NCI-H524 (cell line): Measurements from ENCODE around the gene MMP24.
A peak's percentile ranks its signal among the peaks of the same experiment; 100 is the strongest.

Source experiments
- DNase-seq, 2 experiments: peaks; one replicate each; lab custom pipeline; 2025; lab: John Stamatoyannopoulos, UW

Gene MMP24

DNA sequence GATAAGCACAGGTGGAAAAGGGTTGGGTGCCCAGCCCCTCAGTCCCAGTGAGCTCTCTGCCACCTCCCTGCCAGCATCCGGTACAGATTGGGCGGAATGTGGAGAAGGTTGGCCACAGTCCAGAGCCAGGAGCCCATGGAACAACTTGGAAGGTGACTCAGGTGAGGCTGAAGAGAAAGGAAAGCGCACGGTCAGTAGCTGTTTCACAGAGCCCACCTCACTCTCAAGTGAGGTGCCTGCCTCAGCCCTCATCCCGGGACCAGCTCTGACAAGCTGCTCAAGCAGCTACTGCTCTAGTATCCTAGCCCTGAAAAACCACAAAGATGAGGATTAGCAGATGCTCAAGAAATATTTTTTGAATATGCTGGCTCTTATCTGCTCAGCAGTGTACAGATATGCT lies 52.5 kb downstream of the MMP24 start:
- DNase-seq: no peak

DNA sequence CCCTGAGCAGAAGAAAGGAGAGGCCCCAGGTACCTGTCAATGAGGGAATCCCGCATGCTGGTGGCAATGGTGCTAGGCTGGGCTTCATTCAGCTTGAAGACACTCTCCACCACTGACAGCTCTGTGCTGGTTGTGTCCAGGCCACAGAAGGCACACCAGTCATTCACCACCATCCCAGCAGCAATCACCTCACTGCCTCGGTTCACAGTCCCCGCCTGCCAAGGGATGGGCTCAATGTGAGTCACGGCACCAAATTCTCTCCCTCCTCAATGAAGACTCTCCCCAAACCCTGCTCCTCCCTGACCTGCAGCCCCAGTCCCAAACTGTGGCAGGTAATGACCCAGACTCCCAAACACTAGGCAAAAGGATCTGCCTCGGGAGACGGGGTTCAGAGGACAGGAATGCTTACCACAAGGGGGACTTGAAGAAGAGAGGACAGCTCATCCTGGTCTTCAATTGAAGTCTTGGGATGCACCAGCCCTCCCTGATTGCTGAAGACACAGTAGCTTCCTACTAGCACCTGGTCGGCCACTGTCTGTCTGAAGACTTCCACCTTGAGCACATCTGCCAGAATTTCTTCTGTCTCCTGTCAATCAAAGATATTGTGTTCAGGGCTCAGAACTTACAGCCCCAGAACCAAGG lies 53.2 kb downstream of the MMP24 start:
- no peak for DNase-seq

DNA sequence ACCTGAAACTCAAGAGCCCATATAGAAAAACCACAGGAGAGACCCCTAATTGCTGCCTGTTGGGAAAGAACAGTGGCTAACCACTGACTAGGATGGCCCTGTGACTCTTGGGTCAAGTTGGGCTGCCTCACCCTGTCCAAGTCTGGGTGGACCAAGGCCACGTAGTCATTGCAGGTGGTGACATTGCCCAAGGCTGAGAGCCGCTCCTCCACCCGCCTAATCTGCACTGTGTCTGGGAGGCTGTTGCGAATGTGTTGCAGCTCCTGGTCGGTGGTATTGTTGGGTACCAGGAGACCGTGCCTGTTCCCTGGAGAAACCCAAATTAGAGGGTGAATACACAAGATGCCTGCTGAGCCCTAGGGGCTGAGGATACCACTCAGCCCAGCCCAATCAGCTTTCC lies 54.0 kb downstream of the MMP24 start:
- DNase-seq: no peak

DNA sequence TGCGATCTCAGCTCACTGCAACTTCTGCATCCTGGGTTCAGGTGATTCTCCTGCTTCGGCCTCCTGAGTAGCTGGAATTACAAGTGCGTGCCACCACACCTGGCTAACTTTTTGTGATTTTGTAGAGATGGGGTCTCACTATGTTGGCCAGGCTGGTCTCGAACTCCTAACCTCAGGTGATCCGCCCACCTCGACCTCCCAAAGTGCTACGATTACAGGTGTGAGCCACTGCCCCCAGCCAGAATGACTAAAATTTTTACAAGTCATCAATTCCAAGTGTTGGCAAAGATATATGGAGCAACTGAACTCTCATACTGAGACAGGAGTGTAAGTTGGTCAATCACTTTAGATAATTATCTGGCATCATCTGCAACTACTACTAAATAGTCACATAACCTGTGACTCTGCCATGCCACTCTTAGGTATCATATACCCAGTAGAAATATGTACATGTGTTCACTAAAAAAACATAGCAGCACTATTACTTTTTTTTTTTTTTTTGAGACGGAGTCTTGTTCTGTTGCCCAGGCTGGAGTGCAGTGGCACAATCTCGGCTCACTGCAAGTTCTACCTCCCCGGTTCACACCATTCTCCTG lies 55.1 kb downstream of the MMP24 start:
- no peak for DNase-seq

DNA sequence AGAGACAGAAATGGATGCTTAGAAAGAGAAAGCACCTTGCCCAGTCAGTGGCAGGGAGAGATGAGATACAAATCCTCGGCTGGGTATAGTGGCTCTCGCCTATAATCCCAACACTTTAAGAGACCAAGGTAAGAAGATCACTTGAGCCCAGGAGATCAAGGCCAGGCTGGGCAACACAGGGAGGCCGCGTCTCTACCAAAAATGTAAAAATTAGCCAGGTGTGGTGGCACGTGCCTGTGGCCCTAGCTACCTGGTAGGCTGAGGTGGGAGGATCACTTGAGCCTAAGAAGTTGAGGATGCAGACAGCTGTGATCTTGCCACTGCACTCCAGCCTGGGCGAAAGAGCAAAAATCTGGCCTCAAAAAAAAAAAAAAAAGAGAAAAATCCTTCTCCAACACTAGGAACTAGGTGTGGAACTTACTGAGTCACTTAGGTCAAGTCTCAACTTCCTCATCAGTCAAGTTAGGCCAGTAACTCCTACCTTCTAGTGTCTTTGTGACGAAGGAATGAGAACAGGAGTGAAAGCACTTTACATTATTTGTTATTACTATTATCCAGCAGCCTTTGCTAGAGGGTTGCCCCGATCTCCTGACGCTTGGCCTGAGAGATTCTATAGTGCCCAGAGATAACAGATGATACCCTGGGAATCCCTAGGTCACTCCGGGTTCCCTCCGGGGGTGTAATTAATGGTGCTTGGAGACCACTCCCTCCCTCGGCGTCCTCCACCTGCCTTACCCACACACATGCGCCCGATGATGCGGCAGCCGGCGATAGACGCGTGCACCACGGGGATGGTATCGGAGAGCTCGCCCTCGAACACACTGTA lies 57.2 kb downstream of the MMP24 start:
- no peak for DNase-seq

DNA sequence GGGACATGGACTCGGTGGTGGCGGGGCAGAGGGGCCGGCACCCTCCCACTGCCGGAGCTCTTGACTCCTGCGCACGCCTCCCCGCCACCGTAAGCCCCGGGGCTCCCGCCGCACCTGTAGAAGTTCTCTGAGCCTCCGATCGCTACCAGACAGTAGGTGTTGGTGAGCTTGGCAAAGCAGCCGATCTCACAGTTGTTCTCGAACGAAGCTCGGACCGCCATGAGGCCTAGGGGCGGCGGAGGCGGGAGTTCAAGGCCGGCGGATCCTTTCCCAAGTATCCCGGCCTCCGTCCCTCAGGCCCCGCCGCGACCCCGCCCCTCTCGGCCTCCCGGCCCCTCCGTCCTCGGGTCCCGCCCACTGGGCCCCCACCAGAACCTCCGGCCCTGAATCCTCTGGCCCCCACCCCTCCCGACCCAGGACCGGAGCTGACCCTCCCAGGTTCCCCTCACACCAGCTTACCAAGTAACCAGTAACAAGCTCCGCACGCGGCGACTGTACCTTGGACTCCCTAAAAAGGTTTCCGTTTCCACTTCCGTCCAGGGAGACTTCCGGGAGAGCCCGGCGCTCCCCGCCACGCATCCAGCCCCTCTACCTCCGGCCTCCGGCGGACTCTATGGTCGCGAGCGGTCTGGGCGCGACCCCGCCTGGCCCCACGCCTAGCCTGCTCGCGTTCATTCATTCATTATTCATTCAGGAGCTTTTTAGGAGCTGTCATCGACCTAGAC lies 57.9 kb downstream of the MMP24 start, which contains the start of gene EIF6:
EIF6 (minus strand) TSS at position 506 of the 725 bp plus-strand sequence; CDS start at position 221, 285 bp downstream.
- peak; percentile 82 to 91 for DNase-seq

DNA sequence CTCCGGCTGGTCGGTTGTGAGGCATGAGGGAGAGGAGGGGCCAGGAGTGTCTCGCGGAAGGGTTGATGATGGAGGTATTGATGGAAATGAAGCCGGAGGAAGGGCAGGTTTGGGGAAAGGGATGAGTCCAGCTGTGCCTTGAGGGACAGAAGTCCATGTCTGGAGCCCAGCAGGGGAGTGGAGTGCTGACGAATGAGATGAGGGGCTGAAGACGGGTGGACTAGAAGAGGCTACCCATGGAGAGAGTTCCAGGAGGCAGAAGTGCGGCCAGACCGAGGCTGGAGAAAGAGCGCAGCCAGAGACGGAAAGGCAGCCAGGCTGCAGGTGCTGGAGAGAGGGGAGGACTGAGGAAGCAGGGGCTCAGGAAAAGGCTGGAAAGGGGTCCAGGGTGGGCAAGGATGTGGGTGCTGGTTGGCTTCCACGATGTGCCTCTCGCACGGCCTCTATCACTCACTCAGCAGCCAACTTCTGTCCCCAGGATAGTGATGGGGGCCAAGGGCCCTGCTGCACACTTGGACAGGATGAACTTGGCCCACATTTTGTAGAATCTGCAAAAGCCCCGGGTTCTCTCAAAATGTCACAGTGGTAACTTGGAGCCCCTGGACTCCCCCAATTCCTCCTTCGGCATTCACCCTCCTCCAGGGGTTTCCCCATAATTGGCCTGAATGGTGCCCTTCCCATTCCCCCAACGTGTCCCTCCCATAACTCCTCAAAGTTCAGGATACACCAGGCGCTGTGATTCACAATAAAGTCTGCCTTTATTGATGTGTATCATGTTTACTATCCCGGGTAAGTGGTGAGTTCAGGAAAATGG lies 58.7 kb downstream of the MMP24 start:
- no peak for DNase-seq

DNA sequence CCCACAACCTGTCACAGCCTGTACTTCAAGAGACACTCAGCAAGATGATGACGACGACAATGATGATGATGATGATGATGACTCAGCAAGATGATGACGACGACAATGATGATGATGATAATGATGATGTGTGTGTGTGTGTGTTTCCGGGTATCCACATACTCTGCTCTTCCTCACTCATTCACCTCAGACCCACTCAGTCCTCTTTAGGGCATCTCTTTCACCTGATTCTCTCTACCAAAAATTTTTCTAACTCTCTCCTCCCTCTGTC lies 59.3 kb downstream of the MMP24 start:
- DNase-seq: no peak

DNA sequence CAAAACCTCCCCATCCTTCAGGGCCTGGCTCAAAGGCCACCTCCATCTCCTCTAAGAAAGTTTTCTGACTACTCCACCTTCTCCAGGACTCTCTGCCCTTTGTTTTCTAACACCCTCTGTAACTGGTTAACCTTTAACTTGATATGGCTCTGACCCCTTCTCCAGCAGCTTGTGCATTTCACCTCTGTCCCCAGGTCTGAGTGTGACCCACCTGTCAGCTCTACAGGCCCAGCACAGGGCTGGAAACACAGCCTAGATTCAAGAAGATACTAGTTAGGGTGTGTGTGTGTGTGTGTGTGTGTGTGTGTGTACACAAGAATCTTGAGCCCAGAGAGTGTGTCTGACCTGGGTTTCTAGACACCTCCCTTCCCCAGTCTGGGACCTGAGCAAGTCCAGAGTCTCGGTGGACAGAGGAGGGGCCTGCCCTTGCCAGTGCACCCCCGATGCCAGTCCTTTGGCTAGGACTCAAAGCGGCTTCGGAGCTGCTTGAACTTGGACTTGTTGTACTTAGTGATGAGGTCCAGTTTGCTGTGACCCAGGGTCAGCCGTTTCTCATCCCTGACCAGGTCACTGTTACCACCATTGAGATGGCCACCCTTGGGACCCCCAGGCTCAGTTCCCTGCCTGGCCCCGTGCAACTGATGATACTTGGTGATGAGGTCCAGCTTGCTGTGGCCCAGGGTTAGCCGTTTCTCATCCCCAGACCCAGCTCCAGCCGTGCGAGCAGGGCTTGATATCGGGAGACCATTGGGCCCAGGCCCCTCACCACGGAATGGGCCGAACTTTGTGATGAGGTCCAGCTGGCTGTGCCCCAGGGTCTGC lies 59.8 kb downstream of the MMP24 start:
- DNase-seq: no peak

DNA sequence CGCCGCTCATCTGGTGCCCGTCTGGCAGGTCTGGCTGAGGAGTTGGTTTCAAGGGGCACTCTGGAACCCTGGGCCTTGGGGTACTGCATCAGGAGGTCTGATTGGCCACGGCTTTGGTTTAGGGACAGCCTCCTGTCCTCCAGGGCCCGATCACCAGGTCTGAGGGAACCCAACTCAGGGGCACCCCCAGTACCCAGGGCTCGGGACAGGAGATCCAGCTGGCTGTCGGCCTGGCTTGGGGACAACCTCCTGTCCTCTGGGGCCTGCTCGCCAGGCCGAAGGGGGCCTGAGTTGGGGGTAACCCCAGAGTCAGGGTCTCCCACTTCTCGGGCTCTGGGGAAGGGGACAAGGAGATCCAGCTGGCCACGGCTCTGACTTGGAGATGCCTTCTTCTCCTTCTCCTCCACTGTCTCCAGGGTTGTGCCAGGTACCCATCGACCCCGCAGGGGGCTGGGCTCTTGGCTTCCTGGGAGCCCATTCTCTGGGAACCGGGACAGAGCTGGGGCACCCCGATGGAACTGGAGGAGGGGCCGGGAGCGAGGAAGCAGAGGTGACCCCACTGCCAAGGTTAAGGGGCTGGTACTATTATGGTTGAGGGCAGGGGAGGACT lies 60.5 kb downstream of the MMP24 start:
- DNase-seq: no peak

DNA sequence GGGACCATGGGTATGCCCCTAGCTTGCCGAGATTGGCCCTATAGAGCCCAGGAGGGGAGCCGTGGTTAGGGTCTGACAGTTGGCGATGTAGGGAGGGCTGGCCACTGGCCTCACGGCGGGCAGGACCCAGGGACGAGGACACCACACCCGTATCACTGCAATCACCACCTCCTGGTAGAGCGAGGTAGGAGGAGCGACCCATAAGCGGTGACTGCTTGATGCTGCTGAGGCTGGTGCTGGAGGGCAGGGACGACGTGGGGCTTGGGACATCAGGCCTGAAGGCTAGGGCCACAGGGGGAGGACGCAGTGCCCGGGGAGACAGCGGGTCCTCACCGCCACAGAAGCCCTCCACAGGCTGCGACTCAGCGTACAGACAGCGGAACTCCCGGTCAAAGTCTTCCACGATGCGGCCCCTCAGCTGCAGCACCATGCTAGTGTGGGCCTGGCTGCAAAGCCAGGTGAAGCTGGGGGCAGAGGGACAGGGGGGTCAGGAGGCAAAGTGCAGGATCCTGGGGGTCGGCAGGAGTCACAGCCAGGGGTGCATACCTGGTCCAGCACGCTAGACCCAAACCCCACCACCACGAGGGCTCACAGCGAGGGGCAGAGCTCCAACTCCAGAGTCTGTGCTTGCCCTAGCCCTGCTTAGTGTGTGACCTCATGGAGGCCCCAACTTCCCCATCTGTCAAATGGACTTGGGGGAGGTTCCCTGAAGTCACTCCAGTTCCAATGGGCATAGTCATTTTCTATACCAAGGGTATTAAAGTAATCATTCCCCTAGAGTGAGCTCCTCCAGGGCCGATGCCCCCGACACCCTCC lies 61.2 kb downstream of the MMP24 start:
- DNase-seq: no peak

DNA sequence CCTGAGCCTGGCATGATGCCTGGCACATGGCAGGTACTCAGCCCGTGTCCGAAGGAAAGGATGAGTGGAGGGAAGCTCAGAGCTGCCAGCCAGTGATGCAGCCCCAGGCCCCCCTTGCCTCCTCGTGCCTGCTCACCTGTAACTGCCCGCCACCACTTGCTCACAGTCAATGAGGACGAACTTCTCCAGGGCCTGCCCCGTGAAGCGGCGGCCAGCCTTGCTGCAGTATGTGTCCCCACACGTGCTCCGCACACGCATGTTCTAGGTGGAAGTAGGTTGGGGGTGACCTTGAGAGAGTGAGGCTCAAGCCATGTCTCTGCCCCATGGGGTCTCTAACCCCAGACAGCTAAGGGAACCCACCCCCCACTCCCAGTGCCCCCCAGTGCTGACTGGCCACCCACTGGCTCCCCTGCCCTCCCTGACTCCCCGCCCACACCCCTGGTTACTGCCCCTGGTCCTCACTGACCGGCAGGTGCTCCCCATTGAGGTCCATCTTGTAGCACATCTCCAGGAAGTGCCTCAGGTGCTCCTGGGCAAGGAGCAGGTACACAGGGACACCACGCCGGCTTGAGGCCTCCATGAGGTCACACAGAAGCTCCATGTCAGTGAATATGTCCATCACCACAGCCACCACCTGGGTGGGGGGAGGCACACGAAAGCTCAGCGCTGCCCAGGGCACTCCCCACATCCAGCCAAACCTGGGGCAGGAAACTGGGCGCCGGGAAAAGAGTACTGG lies 62.0 kb downstream of the MMP24 start:
- no peak for DNase-seq

DNA sequence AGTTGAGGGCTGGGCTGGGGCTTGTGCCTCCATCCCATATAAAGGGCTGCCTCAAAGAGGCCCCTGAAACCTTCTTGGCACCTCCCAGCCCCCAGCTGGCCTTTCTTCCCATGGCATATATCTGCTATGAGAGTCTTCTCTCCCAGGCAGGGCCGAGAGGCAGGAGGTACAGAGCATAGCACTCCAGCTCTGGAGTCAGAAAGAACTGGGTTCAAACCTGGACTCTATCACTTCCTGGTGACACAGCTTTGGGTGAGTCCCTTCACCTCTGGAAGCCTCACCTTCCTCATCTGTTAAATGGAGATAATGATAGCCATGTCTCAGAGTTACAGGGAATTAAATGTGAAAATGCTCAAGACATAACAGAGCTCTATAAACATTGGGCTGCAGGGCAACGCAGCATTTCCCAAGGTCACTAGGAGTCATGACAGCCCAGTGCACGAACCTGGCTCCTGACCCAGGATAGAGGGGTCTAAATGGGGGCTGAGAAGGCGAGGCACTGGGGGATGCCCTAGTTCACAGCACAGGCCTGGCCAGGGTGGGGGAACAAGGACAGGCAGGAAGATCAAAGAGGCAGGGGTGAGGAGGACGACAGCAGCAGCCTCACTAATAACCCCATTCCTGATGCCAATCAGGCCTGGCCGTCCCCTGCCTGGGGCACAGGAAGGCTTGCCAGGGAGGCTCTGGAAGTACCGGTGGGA lies 63.8 kb downstream of the MMP24 start:
- no peak for DNase-seq

DNA sequence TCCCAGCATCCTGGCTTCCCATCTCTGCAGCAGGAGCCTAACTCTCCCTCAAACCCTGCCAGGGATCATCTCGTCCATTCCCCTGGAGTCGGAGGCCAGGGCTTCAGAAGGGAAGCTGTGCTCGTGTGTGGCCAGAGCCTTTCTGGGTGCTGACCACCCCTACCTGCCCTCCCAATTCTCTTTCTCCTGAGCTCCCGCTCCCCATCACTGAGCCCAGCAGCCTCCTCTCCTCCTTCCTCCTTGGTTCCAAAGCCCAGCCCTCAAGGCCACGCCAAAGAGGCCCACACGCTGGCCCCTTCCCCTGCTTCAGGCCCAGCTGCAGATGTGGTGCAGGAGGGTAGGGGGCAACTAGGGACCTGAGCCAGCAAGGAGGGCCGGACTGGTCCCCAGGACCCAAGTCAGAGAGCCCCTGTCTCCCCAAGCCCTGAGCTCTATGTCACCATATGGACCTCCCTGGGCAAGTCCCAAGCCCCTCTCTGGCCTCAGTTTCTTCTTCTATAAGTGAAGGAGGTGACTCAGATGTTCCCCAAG lies 64.5 kb downstream of the MMP24 start:
- no peak for DNase-seq

DNA sequence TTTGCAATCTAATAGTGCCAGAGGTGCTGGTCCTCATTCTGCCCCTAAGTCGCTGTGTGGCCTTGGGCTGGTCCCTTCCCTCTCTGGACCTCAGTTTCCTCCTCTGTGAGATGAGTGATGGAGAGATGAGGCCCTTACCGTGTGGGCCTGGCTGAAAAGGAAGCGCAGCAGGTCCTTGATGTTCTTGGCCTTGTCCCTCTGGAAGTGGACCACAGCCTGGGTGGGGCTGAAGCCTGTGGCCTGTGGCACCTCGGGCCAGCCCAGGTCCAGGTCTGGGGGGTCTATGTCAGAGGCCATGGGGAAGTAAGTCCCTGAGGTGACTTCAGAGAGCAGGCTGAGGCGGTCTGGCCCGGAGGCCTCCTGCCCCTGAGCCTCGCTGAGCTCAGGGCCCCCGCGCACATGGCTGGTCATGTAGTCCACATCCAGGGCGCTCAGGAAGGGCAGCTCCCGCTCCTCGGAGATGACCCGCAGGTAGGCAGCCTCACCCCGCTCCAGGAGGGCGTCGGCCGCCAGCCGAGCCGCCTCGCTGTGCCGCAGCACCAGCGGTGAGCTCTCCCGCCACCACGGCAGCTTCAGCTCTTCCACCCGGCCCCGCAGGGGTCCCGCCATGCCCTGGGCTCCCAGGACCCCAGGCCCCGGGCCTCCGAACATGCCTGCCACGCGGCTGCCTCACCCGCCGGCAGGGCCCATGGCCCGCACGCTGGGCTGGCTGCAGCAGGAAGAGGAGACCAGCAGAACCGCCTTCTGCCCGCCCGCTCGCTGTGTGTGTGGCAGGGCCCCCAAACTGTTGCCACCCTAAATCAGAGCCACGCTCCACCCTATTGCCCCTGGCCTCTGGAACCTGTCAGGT lies 65.4 kb downstream of the MMP24 start, which contains the start of gene FAM83C:
FAM83C (minus strand) TSS at position 772 of the 850 bp plus-strand sequence; CDS start at position 651, 121 bp downstream.
- no peak for DNase-seq

DNA sequence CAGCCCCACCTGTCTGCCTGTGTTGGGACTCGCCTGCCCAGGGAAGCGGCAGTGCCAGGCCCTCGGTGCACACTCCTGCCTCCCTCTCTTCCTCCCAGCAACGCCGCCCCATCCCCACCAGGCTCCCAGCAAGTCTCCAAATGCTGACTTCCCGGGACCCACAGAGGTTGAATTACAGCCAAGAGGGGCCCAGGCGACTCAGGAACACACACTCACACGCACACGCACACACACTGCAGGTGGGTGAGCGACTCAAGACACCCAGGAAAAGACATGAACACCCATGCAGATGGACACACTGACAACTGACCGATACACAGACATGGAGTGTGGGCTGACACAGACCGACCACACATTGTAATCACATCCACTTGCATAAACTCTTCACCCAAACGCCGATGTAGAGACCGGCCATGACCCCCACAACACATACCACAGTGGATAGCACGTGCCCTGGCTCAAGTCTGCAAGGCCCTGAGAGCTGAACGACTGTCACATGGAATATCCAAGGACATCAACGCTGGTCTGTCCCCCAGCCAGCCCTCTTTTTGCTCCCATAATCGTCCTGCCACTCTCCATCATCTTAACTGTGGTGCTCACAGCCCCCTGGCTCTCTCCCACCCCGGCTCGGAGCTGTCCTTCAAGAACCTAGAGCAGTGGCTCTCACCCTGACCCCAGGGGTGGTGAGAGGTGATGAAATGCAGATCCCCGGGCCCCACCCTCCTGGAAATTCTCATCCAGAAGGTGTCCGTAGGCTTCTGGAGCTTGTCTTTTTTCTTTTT lies 66.2 kb downstream of the MMP24 start:
- no peak for DNase-seq
